Stimulated activated CD8-positive, alpha-beta memory T cell treated with anti-CD3 and anti-CD28 coated beads, Interleukin-4, amount 100 ng/mL, for 4 hours (primary cell): ENCODE measurements around the gene VSNL1.

Experiments
- DNase-seq, 2 donors: peaks; one replicate each; pipeline ENCODE4 v3.0.0-alpha.2; 2020; ENCODE audit warnings: low read depth in 2 of 2, low spot score in 1 of 2

The VSNL1 gene

DNA sequence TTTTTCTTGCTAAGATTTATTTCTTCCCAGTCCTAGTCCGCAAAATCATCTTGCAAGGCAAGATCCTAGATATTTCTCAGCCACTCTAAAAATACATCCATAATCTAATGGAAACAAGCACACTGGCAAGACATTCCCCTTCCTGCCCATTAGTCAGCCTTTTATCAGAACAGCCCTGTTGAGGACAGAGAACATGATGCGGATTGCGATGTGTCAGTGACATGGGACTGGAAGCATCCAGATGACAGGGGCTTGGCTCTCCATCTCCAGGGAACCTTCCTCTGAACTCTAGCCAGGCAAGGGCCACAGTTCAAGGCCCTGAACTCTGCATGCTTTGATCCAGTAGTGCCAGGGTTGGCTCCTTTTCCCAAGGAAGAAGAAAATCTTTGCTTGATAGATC is 70.0 kb downstream of the VSNL1 start:
- DNase-seq = no peak

DNA sequence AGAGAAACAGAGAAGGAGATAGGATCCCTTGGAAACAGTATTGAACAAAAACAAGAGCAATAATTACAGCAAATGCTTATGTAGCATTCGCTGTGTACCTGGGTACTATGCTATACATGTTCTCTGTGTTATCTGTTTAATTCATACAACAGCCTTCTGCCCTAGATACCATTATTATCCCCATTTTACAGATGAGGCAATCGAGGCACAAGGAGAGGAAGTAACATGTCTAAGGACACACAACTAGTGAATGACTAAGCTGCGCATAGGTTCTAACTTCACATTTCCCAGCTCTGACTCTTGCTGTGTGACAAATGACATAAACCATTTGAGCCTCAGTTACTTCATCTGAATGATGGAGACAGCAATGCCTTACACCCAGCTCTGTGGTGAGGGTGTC is 70.5 kb downstream of the VSNL1 start:
- no peak for DNase-seq

DNA sequence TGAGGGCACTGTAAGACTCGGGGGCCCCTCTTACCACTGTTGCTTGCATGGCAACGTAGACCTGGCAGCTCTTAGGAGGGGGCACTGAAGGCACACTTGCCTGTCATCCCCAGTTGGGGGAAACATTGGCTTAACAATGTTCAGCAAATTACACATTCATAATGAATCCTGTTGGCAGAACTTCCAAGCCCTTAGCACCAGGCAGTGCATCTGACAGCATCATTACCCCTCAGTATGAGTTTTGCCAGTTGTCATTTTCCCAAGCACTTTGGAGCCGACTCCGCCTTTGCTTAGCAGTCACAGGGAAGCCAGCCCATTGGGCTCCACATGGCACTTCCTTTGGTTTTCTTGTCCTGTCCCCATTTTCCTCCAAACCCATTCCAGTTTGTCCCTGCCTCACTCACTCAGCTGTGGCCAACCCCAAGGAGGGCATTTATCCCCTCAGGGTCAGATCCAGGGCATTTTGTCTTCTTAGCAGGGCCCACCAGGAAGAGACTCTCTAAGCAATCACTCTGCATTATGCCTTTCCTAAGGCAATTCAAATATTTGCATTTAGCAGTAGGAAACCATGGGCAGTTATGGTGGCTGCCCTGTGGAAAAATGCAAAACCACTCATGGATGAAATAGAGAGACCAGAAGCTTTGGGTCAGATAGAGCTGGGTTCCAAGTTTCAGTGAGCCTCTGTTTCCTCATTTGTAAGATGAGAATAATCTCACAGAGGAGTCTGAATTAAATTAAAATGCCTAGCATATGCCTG is 73.9 kb downstream of the VSNL1 start:
- no peak for DNase-seq

DNA sequence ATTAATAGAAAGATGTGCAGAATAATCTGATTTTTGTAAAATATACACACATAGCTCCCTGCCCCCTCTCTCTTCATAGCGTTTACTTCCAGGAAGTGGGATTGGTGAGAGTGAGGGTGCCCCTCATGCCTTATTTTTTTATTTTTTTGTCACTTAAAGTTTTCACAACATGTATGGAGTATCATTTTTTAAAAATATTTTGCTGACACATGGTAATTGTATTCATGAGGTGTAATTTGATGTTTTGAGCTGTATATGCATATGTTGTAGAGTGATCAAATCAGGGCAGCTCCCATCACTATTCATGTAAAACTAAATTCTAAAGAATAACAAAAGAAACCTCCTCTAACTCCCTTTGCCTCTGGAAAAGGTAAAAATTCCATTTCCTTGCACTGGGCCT is 74.7 kb downstream of the VSNL1 start:
- no peak for DNase-seq

DNA sequence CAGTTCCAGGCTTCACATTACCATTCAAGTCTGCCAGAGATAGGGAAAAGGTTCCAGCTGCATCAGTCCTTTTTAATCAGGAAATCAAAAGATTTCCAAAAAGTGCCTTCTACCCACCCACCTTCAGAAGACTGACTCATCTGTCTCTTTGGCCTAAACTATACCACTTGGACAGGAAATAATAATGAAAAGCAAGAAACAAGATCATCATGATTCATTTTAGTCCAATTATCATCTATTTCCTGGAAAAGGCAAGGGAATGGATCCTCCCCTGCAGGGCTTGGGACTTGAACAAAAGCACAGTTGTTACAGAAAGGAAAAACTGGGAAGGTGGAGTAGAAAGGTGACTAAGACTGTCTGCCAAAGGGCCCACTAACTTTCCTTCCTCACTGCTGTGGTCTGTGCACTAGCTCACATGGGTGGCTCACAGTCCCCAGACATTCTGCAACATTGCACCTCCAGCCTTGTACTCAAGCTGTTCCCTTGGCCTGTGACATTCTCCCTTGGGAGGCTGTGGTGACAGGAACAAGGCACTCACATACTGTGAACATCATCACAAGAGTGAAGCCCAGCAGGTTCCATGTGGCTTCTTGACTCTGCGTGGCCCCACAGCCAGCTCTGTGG is 75.3 kb downstream of the VSNL1 start:
- no peak for DNase-seq

DNA sequence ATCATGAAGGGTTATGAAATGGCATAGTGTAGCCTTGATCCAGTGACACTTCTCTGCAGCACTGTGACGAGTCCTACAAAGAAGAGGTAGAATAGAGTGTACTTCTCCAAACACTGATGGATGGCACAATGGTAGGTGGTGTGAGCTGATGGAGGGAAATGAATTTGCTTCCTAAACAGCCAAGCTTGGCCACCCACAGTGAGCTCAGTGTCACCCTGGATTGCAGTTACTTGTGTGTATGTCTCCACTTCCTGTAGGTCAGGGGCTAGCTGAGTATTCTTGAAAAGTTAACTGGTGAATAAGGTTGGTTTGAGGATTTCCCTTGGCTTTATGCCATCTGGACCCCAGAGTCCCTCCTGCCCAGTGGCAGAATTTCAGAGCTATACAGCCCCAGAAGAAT is 75.9 kb downstream of the VSNL1 start:
- no peak for DNase-seq

DNA sequence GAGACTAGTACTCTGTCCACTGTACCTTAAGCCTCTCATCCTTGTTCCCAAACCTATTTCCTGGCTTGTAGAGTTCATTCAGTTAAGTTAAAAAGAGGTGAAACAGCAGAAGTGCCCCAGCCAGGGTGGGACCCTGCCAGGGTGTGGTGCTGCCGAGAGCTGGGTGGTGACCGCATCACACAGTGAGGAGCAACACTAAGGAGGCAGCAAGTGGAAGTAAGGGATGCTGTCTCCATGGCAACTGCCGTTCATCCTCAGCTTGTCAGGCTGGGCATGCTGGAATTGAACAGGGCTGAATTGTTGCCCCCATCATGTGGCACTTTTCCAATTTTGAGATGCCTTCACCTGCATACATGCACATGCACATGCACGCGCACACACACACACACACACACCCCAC is 77.0 kb downstream of the VSNL1 start:
- no peak for DNase-seq

DNA sequence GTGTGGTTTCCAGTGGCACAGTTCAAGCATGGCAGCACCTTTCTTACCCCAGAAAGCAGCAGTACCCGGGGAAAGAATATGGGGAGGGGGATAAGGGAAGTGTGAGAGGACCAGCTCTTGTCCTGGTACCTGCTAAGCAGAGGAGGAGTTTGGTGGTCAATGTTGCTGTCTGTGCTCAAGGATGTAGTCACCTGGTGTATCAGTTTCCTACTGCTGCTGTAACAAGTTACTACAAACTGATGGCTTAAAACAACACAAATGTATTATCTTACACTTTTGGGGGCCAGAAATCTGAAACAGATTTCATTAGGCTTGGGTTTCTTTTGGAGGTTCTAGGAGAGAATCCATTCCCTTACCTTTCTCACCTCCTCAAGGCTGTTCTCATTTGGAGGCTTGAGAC is 77.5 kb downstream of the VSNL1 start:
- no peak for DNase-seq

DNA sequence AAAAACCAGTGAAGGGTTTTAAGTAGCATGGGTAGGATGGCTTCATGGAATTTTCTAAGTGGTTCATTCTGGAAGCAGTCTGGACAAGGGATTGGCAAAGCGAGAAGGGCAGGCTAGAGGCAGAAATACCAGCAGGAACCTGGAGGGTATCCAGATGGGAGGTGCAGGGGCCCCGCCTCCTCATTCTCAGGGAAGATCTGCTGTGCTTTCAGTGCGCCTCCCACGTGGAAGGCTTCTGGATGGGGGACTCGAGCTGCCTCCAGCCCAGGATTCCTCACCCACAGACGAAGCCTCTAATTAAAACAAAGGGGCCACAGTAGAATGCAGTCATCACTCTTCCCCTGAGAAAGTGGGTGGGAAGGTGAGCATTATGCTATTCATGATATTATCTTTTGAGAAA is 79.8 kb downstream of the VSNL1 start:
- no peak for DNase-seq

GRCh38 chr2:17620841-17621240 is 80.3 kb downstream of the VSNL1 start:
- no peak for DNase-seq

GRCh38 chr2:17621781-17622180 is 81.3 kb downstream of the VSNL1 start:
- no peak for DNase-seq

DNA sequence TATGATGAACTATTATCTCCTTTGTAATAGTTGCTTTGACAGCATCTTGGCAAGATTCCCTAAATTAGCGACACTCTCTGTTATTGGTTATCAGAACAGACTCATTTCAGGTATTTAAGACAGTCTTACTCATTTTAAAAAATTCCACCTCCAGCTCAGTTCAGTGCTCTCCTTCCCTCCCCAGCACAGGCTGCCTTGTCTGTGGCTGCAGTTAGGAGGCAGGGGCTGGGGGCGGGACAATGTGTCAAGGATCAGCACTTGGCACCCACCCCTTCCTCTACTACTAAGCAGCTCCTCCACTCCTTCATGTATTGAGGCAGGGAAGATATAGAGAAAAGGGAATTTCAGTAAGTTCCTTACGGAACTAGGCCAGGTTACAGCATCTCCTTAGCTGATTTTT is 85.0 kb downstream of the VSNL1 start:
- no peak for DNase-seq

GRCh38 chr2:17626986-17627385 is 86.5 kb downstream of the VSNL1 start:
- DNase-seq = no peak

DNA sequence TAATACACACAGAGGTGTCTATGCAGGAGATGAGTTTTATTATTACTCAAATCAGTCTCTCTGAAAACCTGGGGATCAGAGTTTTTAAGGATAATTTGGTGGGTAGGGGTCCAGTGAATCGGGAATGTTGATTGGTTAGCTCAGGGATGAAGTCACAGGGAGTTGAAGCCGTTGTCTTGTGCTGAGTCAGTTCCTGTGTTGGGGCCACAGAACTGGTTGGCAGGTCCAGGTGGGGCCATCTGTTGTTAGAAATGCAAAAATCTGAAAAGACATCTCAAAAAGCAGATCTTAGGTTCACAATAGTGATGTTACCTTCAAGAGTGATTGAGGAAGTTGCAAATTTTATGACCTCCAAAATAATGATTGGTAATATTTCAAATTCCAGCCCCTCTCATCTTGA is 86.9 kb downstream of the VSNL1 start:
- DNase-seq = no peak

GRCh38 chr2:17628349-17629261 is 88.1 kb downstream of the VSNL1 start:
- no peak for DNase-seq

GRCh38 chr2:17630089-17630488 is 89.6 kb downstream of the VSNL1 start:
- no peak for DNase-seq

GRCh38 chr2:17634997-17635396 is 94.5 kb downstream of the VSNL1 start:
- DNase-seq = no peak

GRCh38 chr2:17636257-17636656 is 95.8 kb downstream of the VSNL1 start:
- DNase-seq = no peak

DNA sequence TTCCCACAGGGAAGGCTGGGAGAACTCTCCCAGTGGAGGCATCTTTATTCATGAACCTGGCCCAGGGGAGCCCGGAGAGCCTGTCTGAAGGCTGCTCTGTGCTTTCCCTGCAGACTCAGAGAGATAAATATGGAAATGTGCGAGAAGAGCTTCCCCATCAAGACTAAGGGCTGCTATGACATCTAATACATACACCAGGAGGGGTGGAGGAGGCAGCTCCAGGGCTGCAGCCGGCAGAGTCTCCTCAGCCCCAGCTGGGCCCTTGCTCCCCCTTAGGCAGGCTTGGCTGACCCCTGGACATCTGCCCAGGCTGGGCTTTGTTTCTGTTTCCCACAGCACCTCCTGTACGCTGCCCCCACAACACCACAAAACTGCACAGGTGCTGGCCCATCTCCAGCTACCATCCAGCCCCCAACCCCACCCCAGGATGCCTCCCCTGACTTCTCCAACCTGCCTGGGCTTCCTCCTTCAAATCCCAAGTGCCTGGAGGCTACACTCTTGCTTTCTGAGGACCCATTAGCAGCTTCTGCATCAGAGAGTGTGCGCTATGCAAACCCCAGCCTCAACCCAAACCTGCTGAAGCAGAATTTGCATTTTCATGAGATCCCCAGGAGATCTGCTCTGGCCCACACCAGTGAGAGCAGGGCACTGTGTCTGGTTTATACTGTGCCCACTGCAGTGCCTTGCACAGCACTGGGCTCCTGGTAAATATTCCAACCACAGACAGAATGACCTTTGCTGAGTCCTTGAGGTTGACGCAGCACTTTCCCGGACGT is 96.8 kb downstream of the VSNL1 start:
- no peak for DNase-seq

DNA sequence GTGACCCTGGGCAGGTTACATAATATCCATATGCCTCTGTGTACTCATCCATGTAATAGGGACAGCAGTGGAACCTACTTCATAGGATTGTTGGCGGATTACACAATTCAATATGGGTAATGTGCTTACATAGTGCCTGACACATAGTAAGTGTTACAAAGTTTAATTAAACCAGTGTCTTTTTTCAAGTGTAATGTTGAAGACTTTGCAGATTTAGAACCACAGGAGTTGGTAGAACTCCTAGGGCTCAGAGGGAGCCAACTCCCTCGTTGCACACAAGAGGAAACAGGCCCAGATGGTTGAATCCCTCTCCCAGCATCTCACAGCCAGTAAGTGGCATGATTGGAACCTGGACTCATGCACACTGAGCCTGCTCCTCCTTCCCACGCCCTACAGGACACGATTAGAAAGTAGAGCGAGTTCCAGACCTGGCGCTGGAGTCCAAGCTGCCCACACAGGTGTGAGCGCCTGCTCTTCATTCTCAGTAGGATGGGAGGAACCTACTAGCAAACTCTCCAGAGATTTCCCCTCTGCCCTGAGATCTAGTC is 97.8 kb downstream of the VSNL1 start:
- no peak for DNase-seq

DNA sequence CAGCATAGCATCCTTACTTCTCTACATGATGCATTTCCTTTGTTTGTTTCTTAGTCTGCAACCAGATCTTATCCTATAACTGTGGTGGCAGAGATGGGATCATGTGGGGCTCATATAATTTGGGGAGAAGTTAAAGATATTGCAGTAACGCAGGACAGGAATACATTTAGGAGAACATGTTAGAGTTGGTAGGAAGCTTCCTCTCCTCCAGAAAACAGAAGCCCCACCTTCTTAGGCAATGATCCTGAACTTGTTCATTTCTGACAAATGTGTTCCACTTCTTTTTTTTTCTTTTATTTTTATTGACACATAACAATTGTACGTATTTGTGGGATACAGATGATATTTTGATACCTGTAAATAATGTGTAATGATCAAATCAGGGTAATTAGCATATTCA is 99.9 kb downstream of the VSNL1 start:
- DNase-seq = no peak
